Measurements from ENCODE around the gene SLC30A10. TPM values are rescaled to one million over a fixed set of nuclear protein-coding genes. Genes with fewer than 3 reads are reported as not detected.

Gene SLC30A10
- polyA plus RNA-seq, 1 donor from 2014 or later: 5.3 TPM

DNA sequence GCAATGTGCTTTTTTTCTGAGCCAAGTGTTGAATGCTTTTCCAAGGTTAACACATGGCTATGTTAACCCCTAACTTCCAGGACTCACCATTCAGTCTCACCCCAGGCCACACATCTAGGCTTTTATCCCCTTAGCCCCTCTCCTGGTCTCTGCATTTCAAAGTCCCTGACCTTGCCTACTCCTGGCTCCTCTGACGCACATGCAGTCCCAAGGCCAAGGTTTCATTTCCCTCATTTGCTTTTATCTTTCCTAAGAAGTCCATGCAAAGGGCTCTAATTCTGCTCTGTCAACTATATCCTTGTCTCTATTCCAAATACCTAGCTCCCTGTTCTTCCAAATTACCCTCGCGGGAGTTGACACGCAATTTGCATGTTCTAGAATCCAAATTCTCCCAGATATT, 25.4 kb downstream of the SLC30A10 start:
- H3K9ac ChIP-seq (ENCODE audit: low read length): no peak overlapping the region
- H3K4me3 ChIP-seq (ENCODE audit: low read length): no peak overlapping the region
- H3K79me2 ChIP-seq (replicated peaks; ENCODE audit: insufficient read depth, low read length): no peaks in the 10 kb centered on the region
- H3K4me2 ChIP-seq (ENCODE audit: low read length): no peak overlapping the region
- H3K9me3 ChIP-seq (ENCODE audit: low read length): no peaks in the 10 kb centered on the region
- H3K36me3 ChIP-seq (ENCODE audit: insufficient read depth, low read length): no peaks in the 10 kb centered on the region
- H2AFZ ChIP-seq (ENCODE audit: low read depth, low read length): no peak overlapping the region
- TF ChIP-seq EZH2 (IDR thresholded peaks at IDR 0.05; ENCODE audit: borderline replicate concordance, insufficient read depth, low read length, poor library complexity, severe bottlenecking): no peak
- H3K27me3 ChIP-seq (ENCODE audit: insufficient read depth, low read depth, low read length): no peaks in the 10 kb centered on the region
- no peak overlapping the region for H3K27ac ChIP-seq (ENCODE audit: low read length)
- no peaks in the 10 kb centered on the region for H4K20me1 ChIP-seq (ENCODE audit: insufficient read depth)
- H3F3A ChIP-seq (ENCODE audit: insufficient read depth, low read length, poor library complexity, severe bottlenecking): no peaks in the 10 kb centered on the region
- H3K9me2 ChIP-seq (ENCODE audit: insufficient read depth, low read length): no peaks in the 10 kb centered on the region

DNA sequence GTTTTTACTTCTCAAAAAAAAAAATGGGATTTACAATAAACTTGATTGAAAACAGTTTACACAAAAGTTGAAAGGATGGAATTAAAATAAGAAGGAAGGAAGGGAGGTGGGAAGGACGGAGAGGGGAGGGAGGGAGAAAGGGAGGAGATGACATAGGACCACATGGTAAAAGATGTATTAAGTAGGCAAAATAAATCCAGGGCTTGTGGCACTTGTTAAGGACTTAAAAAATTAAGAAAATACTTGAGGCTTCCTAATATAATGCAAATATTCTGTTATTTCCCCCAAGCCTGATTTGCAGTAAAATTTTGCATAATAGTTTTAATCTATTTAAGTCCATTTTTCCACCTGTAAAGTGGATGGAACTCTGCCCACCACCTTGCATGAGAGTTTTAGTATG, 27.5 kb downstream of the SLC30A10 start:
- Histone ChIP-seq H3F3A (ENCODE audit: insufficient read depth, low read length, poor library complexity, severe bottlenecking) (no peaks in the 10 kb centered on the region), H3K4me3 (ENCODE audit: low read length) (no peak overlapping the region), H2AFZ (ENCODE audit: low read depth, low read length) (no peak overlapping the region), H4K20me1 (ENCODE audit: insufficient read depth) (no peaks in the 10 kb centered on the region), H3K79me2 (replicated peaks; ENCODE audit: insufficient read depth, low read length) (no peaks in the 10 kb centered on the region), H3K27ac (ENCODE audit: low read length) (no peak overlapping the region), H3K9me2 (ENCODE audit: insufficient read depth, low read length) (no peaks in the 10 kb centered on the region), H3K9me3 (ENCODE audit: low read length) (no peaks in the 10 kb centered on the region), H3K27me3 (ENCODE audit: insufficient read depth, low read depth, low read length) (no peaks in the 10 kb centered on the region), H3K4me2 (ENCODE audit: low read length) (no peak overlapping the region), H3K36me3 (ENCODE audit: insufficient read depth, low read length) (no peaks in the 10 kb centered on the region), H3K9ac (ENCODE audit: low read length) (no peak overlapping the region)
- TF ChIP-seq POLR2AphosphoS5 (IDR thresholded peaks at IDR 0.05): no peak
- TF ChIP-seq, protein P1, sequence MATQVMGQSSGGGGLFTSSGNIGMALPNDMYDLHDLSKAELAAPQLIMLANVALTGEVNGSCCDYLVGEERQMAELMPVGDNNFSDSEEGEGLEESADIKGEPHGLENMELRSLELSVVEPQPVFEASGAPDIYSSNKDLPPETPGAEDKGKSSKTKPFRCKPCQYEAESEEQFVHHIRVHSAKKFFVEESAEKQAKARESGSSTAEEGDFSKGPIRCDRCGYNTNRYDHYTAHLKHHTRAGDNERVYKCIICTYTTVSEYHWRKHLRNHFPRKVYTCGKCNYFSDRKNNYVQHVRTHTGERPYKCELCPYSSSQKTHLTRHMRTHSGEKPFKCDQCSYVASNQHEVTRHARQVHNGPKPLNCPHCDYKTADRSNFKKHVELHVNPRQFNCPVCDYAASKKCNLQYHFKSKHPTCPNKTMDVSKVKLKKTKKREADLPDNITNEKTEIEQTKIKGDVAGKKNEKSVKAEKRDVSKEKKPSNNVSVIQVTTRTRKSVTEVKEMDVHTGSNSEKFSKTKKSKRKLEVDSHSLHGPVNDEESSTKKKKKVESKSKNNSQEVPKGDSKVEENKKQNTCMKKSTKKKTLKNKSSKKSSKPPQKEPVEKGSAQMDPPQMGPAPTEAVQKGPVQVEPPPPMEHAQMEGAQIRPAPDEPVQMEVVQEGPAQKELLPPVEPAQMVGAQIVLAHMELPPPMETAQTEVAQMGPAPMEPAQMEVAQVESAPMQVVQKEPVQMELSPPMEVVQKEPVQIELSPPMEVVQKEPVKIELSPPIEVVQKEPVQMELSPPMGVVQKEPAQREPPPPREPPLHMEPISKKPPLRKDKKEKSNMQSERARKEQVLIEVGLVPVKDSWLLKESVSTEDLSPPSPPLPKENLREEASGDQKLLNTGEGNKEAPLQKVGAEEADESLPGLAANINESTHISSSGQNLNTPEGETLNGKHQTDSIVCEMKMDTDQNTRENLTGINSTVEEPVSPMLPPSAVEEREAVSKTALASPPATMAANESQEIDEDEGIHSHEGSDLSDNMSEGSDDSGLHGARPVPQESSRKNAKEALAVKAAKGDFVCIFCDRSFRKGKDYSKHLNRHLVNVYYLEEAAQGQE (IDR thresholded peaks at IDR 0.05; ENCODE audit: borderline replicate concordance): no peak

DNA sequence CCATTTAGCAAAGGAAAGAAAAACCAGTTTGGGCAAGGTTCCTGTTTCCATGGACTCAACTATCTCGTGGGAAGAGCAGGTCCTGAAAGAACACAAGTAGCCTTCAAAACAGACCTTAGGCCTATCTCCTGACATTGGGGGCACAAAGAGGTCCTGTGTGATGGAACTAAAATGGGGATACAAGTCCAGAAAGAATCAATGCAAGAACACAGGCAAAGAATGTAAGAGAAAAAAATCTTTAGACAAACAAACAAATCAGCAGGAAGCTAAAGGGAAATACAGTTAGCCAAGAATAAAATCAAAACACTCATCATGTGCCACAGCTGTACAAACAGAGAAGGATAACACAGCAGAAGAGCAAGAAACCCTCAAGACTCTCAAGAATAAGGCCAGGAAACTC, 28.2 kb downstream of the SLC30A10 start:
- no peak overlapping the region for H3K4me2 ChIP-seq (ENCODE audit: low read length)
- H2AFZ ChIP-seq (ENCODE audit: low read depth, low read length): no peak overlapping the region
- H3K36me3 ChIP-seq (ENCODE audit: insufficient read depth, low read length): no peaks in the 10 kb centered on the region
- no peaks in the 10 kb centered on the region for H3K9me3 ChIP-seq (ENCODE audit: low read length)
- no peak overlapping the region for H3K4me3 ChIP-seq (ENCODE audit: low read length)
- no peak overlapping the region for H3K9ac ChIP-seq (ENCODE audit: low read length)
- H3F3A ChIP-seq (ENCODE audit: insufficient read depth, low read length, poor library complexity, severe bottlenecking): no peaks in the 10 kb centered on the region
- no peaks in the 10 kb centered on the region for H4K20me1 ChIP-seq (ENCODE audit: insufficient read depth)
- no peaks in the 10 kb centered on the region for H3K9me2 ChIP-seq (ENCODE audit: insufficient read depth, low read length)
- no peaks in the 10 kb centered on the region for H3K27me3 ChIP-seq (ENCODE audit: insufficient read depth, low read depth, low read length)
- no peak overlapping the region for H3K27ac ChIP-seq (ENCODE audit: low read length)
- H3K79me2 ChIP-seq (replicated peaks; ENCODE audit: insufficient read depth, low read length): no peaks in the 10 kb centered on the region
- TF ChIP-seq TAF1 (IDR thresholded peaks at IDR 0.05; ENCODE audit: low read depth) (no peak), POLR2AphosphoS5 (IDR thresholded peaks at IDR 0.05) (no peak), SMC3 (conservative IDR thresholded peaks at IDR 0.05; ENCODE audit: poor library complexity) (no peak), EZH2 (IDR thresholded peaks at IDR 0.05; ENCODE audit: borderline replicate concordance, insufficient read depth, low read length, poor library complexity, severe bottlenecking) (no peak), RAD21 (conservative IDR thresholded peaks at IDR 0.05) (no peak), MXI1 (conservative IDR thresholded peaks at IDR 0.05; ENCODE audit: poor library complexity, severe bottlenecking) (no peak), EP300 (conservative IDR thresholded peaks at IDR 0.05; ENCODE audit: poor library complexity, severe bottlenecking) (no peak)
- TF ChIP-seq, protein P2, sequence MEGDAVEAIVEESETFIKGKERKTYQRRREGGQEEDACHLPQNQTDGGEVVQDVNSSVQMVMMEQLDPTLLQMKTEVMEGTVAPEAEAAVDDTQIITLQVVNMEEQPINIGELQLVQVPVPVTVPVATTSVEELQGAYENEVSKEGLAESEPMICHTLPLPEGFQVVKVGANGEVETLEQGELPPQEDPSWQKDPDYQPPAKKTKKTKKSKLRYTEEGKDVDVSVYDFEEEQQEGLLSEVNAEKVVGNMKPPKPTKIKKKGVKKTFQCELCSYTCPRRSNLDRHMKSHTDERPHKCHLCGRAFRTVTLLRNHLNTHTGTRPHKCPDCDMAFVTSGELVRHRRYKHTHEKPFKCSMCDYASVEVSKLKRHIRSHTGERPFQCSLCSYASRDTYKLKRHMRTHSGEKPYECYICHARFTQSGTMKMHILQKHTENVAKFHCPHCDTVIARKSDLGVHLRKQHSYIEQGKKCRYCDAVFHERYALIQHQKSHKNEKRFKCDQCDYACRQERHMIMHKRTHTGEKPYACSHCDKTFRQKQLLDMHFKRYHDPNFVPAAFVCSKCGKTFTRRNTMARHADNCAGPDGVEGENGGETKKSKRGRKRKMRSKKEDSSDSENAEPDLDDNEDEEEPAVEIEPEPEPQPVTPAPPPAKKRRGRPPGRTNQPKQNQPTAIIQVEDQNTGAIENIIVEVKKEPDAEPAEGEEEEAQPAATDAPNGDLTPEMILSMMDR (IDR thresholded peaks at IDR 0.05; ENCODE audit: poor library complexity, severe bottlenecking): no peak
- TF ChIP-seq, protein P1 (IDR thresholded peaks at IDR 0.05; ENCODE audit: borderline replicate concordance): no peak

All from neural cell (in vitro differentiated cells).